MM.1S (cell line): Measurements from ENCODE around the gene KTN1.

Source experiments
- CTCF ChIP-seq: fragments of 300-600 bp; sonication (generic); IDR thresholded peaks from 2 replicates; pipeline ENCODE4 v1.5.1; 2016; ENCODE audit warnings: antibody characterized with exemption, low read length, mixed read lengths
- EZH2 ChIP-seq: fragments of 300-600 bp; sonication (generic); optimal IDR thresholded peaks from 2 replicates; pipeline ENCODE3; 2017; ENCODE audit warnings: low read depth, mild to moderate bottlenecking, antibody characterized with exemption, low read length, mixed read lengths
- EZH2phosphoT487 ChIP-seq: fragments of 300-600 bp; sonication (generic); IDR thresholded peaks from 2 replicates; pipeline ENCODE4 v1.6.1; 2018; ENCODE audit warnings: antibody characterized with exemption, low read length

DNA sequence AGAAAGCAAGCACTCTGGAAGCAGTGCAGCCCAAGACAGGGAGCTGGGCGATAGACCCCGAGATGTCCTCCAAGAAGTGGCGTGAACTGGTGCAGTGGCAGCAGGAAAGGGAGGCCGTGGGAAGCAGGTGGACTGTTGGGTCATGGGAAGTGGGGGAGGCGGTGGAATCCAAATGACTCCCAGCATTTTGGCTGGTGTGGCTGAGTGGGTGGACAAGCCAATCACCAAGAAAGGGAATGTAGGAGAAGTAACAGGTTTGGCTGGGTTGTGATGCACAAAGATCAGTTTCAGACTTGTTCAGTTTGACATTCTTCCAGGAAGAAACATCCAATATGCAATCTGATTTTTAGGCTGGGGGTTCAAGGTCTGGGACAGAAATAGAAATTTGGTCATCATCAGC lies 46.0 kb upstream of the KTN1 start:
- TF ChIP-seq CTCF, result no peak
- TF ChIP-seq EZH2, result no peak
- no peak for TF ChIP-seq EZH2phosphoT487
